ENCODE data around the gene MYF6. TPM values are rescaled to one million over a fixed set of nuclear protein-coding genes. Genes with fewer than 3 reads are reported as not detected.

The MYF6 gene
- total RNA-seq, 1 donor from 2014 or later: not detected

DNA sequence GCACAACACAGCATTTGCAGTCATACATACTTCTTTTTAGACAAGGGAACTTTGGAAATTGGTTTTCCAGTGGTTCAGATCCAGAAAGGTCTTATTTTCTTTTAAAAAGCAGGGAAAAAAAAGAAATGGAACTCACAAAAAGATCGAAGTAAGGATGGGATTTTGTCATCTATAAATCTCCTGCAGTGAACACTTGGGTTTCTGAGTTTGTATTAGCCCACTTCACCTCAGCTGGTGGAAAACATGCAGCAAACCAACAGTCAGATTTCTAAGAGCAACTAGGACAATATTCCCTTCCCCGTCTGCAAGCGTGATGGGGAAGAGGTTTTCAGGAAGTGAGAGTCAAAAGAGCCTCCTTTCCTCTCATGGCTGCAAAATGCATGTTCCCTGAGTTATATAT is 13.9 kb downstream of the MYF6 start:
- DNase-seq (no peak), ATAC-seq (ENCODE audit: low read depth) (no peak)
- Mint-ChIP-seq H3K36me3 (ENCODE audit: low read depth) (no peaks in the 10 kb centered on the region), H3K4me3 (no peak overlapping the region), H3K27me3 (peaks cover 3% of the 10 kb centered on the region), H3K27ac (no peak overlapping the region), H3K9me3 (no peaks in the 10 kb centered on the region), H3K4me1 (no peaks in the 10 kb centered on the region)
- intact Hi-C loops (cut with micrococcal nuclease): no loop called here
- POLR2A ChIA-PET: no interaction called here
- CTCF ChIA-PET: no interaction called here
- TF ChIP-seq, protein P1, sequence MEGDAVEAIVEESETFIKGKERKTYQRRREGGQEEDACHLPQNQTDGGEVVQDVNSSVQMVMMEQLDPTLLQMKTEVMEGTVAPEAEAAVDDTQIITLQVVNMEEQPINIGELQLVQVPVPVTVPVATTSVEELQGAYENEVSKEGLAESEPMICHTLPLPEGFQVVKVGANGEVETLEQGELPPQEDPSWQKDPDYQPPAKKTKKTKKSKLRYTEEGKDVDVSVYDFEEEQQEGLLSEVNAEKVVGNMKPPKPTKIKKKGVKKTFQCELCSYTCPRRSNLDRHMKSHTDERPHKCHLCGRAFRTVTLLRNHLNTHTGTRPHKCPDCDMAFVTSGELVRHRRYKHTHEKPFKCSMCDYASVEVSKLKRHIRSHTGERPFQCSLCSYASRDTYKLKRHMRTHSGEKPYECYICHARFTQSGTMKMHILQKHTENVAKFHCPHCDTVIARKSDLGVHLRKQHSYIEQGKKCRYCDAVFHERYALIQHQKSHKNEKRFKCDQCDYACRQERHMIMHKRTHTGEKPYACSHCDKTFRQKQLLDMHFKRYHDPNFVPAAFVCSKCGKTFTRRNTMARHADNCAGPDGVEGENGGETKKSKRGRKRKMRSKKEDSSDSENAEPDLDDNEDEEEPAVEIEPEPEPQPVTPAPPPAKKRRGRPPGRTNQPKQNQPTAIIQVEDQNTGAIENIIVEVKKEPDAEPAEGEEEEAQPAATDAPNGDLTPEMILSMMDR (IDR thresholded peaks at IDR 0.05): no peak

DNA sequence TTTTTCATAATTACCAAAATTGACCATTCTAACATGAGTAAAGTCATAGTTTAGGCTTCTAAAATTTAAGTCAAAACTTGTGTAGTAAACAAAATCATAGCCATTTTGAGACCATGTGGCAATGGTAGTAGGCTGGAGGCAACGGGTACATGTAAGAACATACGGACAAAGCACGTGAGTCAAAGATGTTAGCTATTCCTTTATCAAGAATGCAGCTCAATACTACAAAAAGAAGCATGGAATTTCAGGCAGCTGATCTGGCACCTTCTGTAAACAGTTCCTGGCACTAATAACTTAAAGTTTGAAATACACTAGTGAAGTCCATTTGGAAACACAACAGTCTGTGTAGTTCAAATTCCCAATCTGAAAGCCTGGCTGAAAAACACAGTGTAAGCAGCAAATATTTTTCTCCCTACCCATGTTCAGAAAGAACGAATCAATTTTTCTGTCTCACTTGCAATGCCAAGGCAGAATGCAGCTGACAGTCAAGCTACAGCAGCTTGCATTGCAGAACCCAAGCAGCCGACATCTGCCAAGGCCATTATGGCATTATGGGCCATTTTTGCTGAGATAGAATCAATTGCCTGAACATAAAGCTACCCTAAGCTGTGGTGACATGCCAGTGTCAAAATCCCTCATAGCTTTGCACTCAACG is 38.5 kb downstream of the MYF6 start:
- TF ChIP-seq, protein P1 (IDR thresholded peaks at IDR 0.05): no peak
- ChIA-PET CTCF (no interaction called here), POLR2A (no interaction called here)
- Mint-ChIP-seq H3K36me3 (ENCODE audit: low read depth) (no peaks in the 10 kb centered on the region), H3K9me3 (no peaks in the 10 kb centered on the region), H3K4me3 (no peak overlapping the region), H3K4me1 (no peaks in the 10 kb centered on the region), H3K27me3 (no peaks in the 10 kb centered on the region), H3K27ac (no peak overlapping the region)
- ATAC-seq (ENCODE audit: low read depth): no peak
- intact Hi-C loops (cut with micrococcal nuclease): no loop called here
- DNase-seq: no peak

DNA sequence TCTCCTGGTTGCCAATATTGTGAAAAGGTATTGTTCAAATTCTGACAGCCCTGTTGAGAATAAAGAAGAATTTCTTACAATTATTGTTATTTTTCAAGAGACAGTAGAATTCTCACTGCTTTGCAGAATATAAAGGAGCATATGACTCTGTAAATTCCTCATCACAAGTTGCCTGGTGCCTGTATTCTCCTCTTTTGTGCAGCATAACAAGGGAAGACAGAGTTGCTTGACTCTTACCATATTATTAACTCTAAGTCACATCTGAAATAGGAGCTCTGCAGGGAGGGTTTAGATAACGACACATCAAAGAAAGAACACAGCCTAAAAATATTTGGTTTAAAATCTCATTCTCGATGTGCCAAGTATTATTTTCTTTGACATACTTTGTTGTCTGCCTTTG is 40.4 kb downstream of the MYF6 start:
- ChIA-PET CTCF (no interaction called here), POLR2A (no interaction called here)
- Mint-ChIP-seq H3K4me3 (no peak overlapping the region), H3K27me3 (no peaks in the 10 kb centered on the region), H3K27ac (no peak overlapping the region), H3K4me1 (no peaks in the 10 kb centered on the region), H3K36me3 (ENCODE audit: low read depth) (no peaks in the 10 kb centered on the region), H3K9me3 (peaks cover 3% of the 10 kb centered on the region)
- intact Hi-C loops (cut with micrococcal nuclease): no loop called here
- TF ChIP-seq, protein P1 (IDR thresholded peaks at IDR 0.05): no peak
- DNase-seq (no peak), ATAC-seq (ENCODE audit: low read depth) (no peak)

DNA sequence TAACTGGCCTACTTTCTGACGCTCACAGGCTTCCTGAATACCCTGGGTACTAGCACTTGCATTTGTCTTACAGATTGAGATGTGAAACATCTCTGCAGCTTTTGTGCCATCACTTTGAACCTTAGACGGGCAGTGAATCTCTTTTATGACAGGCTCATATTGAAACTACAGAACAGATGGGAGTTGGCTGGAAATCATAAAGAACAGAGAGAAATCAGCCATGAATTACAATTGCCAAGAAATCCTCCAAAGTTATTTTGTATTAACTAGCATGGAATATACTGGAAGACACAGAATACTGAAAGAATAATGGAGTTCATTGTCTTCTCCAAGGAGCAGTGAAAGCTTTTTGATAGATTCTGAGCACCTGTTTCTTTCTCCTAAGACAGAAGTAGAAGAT is 42.0 kb downstream of the MYF6 start:
- Mint-ChIP-seq H3K9me3 (peaks cover 3% of the 10 kb centered on the region), H3K27ac (no peak overlapping the region), H3K4me3 (no peak overlapping the region), H3K36me3 (ENCODE audit: low read depth) (no peaks in the 10 kb centered on the region), H3K27me3 (no peaks in the 10 kb centered on the region), H3K4me1 (no peaks in the 10 kb centered on the region)
- intact Hi-C loops (cut with micrococcal nuclease): no loop called here
- ATAC-seq (ENCODE audit: low read depth) (no peak), DNase-seq (no peak)
- POLR2A ChIA-PET: no interaction called here
- TF ChIP-seq, protein P1 (IDR thresholded peaks at IDR 0.05): no peak
- CTCF ChIA-PET: no interaction called here

DNA sequence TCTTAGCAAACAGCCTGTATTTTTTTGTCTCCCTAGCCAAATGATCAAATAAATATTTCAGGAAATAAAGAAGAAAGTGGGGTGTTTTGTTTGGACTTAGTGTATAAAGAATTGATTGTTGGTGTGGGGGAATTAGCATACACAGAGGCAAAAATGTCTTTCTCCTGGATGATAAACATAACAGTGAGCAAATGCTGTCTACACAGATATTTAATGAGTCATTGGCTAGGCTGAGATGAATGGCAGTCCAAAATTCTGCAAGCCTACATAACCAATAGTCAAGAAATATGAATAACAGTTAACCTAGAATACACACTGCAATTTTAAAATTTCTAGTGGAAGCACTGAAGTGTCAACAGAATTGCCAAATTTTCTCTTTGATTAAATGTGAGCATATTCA is 45.0 kb downstream of the MYF6 start:
- POLR2A ChIA-PET: no interaction called here
- intact Hi-C loops (cut with micrococcal nuclease): no loop called here

More for the DNA sequence above, 45.0 kb downstream of the MYF6 start:
- CTCF ChIA-PET: no interaction called here
- Mint-ChIP-seq H3K4me3 (no peak overlapping the region), H3K4me1 (no peaks in the 10 kb centered on the region), H3K9me3 (peaks cover 3% of the 10 kb centered on the region), H3K36me3 (ENCODE audit: low read depth) (no peaks in the 10 kb centered on the region), H3K27ac (no peak overlapping the region), H3K27me3 (no peaks in the 10 kb centered on the region)
- ATAC-seq (ENCODE audit: low read depth): no peak
- TF ChIP-seq, protein P1 (IDR thresholded peaks at IDR 0.05): no peak
- DNase-seq: no peak
